NCI-H2171 treated with DMSO at 0.1 percent for 48 hours (cell line): ENCODE measurements around the gene EXOC7.

Experiments used
- DNase-seq: peaks from one replicate; lab custom pipeline; 2025; lab: John Stamatoyannopoulos, UW

The EXOC7 gene

GRCh38 chr17:76120658-76121008 lies 17.0 kb upstream of the EXOC7 start:
- no peak for DNase-seq

- DNase-seq: no peak
Measured at GRCh38 chr17:76119409-76120371, 16.1 kb upstream of the EXOC7 start.

DNA sequence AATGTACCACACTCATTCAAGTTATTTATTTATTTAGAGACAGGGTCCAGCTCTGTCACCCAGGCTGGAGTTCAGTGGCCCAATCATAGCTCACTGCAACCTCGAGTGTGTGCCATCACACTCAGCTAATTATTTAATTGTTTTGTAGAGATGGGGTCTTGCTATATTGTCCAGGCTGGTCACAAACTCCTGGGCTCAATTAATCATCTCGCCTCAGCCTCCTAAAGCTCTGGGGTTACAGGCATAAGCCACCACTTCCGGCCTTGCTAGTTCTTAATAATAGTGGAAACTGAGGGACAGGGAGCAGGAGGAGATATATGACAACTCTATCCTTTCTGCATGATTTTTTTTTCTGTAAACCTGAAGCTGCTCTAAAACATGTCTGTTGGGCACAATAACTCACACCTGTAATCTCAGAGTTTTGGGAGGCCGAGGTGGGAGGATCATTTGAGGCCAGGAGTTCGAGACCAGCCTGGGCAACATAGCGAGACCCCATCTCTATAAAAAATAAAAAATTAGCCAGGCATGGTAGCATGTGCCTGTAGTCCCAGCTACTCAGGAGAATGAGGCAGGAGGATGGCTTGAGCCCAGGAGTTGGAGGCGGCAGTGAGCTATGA lies 11.7 kb upstream of the EXOC7 start:
- no peak for DNase-seq

- no peak for DNase-seq
Measured at GRCh38 chr17:76111956-76112355, 8.4 kb upstream of the EXOC7 start.

DNA sequence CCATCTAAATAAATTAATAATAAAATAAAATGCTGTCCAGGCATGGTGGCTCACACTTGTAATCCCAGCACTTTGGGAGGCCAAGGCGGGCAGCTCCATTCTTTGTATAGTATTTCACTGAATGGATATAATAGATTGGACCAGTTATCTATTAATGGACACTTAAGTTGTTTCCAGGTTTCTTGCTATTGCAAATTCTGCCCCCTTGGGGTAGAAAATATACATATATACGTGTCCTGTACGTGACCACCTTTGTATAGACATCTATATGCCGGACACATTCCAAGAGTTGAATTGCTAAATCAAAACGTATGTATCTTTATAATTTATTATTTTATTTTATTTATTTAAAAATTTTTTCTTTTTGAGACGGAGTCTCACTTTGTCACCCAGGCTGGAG lies 3.9 kb upstream of the EXOC7 start:
- DNase-seq: no peak

DNA sequence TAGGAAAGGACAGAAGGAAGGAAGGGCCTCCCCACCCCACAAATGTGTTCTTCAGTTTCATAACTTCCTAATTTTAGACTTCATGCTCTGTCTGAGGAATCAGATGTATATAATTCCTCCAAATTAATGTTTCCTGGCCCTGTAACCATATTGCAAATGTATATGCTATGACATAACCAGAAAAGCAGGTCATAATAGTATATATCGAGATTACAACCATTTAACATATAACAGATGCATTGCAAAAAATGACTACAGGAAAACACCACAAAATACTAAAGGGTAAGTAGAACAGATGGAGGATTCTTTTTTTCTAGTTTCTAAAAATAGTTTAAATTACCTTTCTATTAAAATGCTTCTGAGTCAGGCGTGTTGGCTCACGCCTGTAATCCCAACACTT lies 3.1 kb upstream of the EXOC7 start:
- DNase-seq: peak; percentile 89

DNA sequence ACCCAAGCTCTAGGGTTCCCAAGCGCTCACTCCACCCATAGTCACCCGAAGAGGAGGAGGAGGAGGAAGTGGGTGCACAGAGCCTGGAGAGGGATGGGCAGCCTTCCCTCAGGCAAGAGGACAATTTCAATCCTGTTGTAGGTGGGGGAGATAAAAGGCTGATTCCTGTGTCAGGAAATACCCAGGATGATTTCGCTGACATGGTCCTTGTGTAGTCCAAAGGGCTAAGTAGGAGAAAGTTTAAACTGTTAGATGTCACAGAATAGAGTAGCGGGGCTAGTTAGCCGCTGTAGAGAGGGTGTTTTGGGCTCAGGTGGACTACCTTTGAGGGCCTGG lies 1.3 kb upstream of the EXOC7 start:
- no peak for DNase-seq

GRCh38 chr17:76104140-76104895 lies 731 bp upstream of the EXOC7 start:
- no peak for DNase-seq

DNA sequence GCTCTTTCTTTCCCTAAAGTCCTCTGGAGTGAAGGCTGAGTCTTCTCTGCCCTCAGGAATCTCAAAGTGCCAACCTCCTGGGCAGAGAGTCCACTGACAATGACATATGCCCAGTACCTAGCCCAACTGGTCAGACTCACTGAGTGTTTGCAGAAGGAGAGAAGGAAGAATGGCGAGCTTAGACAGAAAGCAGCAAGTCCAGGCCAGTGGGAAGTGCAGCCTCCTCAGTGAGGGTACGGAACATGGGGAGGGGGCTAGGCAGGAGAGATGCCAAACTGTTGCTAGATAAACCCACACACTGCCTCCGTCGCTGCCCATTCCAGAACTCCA lies 678 bp downstream of the EXOC7 start:
- DNase-seq: no peak

- no peak for DNase-seq
Measured at GRCh38 chr17:76097716-76098295, 5.8 kb downstream of the EXOC7 start.

DNA sequence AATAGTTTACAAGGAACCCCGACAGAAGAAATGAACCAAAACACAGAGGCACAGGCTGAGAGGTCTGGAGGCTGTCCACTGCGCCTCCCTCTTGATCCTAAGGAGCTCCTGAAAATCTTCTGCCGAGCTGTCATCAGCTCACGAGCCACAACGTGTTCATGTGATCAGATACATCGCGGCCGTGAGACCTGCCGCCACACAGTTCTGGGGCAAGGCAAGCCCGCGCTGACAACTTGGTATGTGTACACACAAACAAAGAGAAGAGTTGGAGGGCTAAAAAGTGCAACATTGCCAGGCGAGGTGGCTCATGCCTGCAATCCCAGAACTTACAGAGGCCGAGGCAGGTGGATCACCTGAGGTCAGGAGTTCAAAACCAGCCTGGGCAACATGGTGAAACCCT lies 7.6 kb downstream of the EXOC7 start:
- no peak for DNase-seq

GRCh38 chr17:76094046-76094445 lies 9.5 kb downstream of the EXOC7 start:
- DNase-seq: no peak

- DNase-seq: no peak
Measured at GRCh38 chr17:76092526-76093413, 10.8 kb downstream of the EXOC7 start.

- DNase-seq: no peak
Measured at GRCh38 chr17:76091526-76092286, 11.9 kb downstream of the EXOC7 start.

DNA sequence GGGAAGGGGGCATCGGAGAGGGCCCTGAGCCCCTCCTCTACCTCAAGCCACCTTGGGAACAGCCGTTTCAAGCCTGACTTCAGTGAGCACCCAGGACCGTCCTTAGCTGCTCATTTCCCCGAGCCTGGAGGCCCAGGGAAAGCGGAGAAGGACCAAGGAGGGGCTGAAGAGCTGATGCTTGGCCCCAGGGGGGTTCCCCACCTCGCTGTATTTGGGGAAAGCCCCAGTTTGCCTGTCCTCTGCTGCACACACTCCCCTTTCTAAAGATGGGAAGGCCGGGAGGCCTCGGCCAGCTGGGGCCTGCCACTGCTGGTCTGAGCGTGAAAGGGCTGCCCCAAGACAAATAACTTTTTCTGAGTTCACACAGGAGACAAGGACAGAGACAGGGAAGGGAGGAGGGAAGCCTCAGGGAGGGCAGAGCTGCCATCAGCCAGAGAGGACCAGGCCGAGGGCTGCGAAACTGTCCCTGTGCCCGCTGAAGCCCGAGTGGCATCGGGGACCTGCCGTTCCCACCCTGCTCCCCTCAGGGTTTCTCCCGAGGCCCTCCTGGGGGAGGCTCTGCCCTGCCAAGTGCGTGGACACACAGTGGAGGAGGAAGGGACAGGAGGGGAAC lies 13.0 kb downstream of the EXOC7 start:
- no peak for DNase-seq

DNA sequence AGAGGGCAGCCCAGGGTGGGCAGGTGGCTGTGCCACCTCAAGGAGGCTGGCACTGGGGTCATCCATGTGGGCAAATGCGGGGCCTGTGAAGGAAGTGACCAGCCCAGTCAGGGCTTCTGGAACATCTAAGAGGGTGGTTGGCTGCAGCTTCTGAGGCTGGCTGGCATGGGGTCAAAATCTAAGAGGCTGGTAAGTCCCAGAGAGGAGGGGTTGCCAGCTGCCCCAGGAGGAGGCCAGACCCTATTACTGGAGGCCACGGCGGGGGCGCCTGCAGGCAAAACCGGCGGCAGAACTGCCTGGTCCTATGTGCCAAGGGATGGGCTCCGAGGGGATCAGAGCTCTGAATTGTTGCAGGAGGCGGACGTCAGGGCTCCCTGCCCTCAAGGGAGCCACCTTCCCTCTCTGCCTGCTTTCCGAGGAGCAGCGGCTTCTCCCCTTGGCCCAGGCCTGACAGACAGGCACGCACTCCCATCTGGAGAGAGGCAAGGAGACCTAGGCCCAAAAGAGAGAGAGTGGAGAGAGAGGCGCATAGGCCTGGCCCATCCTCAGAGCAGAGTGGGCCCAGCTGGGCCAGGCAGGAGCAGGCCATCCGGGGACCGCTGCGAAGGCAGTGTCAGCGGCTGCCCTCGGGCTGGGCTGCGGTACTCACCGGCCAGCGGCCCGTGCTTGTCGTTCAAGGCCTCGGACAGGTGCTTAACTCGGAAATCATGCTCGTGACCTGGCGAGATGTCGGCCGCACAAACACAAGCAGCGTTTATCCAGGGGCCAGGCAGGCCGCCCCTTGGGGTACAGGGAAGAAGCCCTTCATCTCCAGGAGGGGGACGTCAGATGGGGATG lies 13.7 kb downstream of the EXOC7 start:
- DNase-seq: no peak

GRCh38 chr17:76088868-76089576 lies 14.6 kb downstream of the EXOC7 start:
- DNase-seq: no peak

DNA sequence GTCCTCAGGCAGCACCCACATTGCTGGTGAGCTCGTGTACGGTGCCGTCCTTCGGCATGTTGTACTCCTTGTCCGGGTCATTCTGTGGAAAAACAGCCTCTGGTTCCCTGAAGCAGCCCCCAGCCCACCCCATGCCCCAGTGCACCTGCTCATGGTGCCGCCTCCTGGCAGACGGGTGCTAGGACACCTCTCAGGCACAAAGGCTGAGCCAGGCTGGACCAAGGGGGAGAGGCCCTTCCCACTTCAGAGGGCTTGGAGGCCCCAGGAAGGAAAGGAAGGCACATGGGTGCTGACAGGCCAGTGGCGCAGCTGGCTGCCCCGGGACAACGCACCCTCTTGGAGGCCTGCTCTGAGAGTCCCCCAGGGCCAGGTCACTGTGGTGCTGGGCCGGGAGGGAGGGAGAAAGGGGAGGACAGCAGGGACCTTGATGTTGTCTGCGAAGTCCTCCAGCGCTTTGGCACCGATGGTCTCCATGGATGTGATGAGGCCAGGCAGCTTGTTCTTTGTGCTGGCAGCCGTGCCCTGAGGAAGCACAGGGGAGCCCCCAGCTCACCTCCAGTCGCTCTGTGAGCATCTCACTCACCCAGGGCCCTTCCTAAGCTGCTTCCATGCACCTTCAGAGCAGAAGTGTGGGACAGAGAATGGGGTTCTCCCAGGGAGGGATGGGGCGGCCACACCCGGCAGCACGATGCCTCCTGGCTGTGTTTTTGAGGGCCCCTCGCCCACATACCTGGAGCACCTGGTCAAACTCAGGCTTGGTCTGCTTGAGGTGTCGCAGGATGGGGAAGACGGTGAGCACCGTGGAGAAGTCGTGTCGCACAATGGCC lies 15.3 kb downstream of the EXOC7 start:
- DNase-seq: no peak
